Skeletal muscle satellite cell (primary cell): ENCODE results near the gene TMPRSS12.
"Not testable (repeated sequence)": the region's sequence is repeated elsewhere in the genome, so short reads cannot be mapped to it uniquely, and the experiment has no call there.

Experiments
- H3K27me3 ChIP-seq: 2 replicates; pipeline ENCODE4 v1.7.0; 2013; ENCODE audit warnings: low read length; ENCODE audit not compliant: control insufficient read depth, insufficient read depth
- H3K36me3 ChIP-seq: 2 replicates; pipeline ENCODE4 v1.7.0; 2013; ENCODE audit warnings: mild to moderate bottlenecking, control low read depth, low read length; ENCODE audit not compliant: insufficient read depth
- H3K4me1 ChIP-seq: 2 replicates; pipeline ENCODE4 v1.7.0; 2013; ENCODE audit warnings: low read length; ENCODE audit not compliant: control insufficient read depth, insufficient read depth
- H3K4me2 ChIP-seq: 2 replicates; pipeline ENCODE4 v1.7.0; 2013; ENCODE audit warnings: mild to moderate bottlenecking, low read length
- H3K4me3 ChIP-seq: 2 replicates; pipeline ENCODE4 v1.7.0; 2013; ENCODE audit warnings: low read length
- H3K9ac ChIP-seq: 2 replicates; pipeline ENCODE4 v1.7.0; 2013; ENCODE audit warnings: mild to moderate bottlenecking, low read depth, low read length, moderate library complexity
- H3K9me3 ChIP-seq: replicated peaks from 2 replicates; pipeline ENCODE4 v1.7.0; 2013; ENCODE audit warnings: mild to moderate bottlenecking, control low read depth, low read length

Gene TMPRSS12

DNA sequence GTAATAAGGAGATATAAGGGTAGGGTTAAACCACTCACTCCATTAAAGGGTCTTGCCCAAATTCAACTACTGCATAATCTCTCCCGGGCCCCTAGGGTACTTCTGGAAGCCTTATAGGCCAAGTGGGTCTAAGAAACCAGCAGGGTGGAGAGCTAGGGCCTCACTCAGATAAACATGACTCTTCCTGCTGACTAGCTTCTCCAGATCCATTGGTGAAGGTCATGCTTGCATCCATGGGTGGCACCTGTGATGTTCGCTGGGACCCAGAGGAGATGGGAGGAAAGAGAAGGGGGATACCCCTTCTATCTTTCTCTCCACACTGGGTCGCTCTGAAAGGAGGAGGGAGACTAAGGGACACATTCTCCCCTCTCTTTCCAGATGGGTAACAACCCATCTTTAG, 73.6 kb downstream of the TMPRSS12 start:
- peaks cover 11% of the 10 kb centered on the region for H3K9me3 ChIP-seq
- no peaks in the 10 kb centered on the region for H3K4me1 ChIP-seq
- no peaks in the 10 kb centered on the region for H3K27me3 ChIP-seq

DNA sequence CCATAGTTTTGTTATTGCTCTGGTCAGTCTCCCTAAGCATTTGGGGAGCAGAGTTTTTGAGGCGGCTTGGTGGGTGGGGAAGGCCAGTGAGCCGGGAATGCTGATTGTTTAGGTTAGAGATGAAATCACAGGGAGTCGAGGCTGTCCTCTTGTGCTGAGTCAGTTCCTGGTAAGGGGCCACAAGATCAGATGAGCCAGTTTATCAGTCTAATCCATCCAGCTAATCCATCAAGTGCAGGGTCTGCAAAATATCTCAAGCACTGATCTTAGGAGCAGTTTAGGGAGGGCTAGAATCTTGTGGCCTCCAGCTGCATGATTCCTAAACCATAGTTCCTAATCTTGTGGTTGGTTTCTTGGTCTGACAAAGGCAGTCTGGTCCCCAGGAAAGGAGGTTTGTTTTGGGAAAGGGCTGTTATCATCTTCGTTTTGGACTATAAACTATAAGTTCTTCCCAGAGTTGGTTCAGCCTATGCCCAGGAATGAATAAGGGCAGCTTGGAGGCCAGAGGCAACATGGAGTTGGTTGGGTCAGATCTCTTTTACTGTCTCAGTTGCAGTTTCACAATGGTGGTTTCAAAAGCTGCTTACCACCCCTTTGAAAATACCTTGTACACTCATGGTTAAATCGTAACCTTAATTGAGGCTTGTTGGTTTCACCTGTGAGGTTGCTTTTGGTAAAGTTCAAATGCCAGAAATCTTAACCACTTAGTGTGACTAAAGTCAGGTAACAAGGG, 76.0 kb downstream of the TMPRSS12 start:
- Histone ChIP-seq H3K36me3 (no peaks in the 10 kb centered on the region), H3K9me3 (peaks cover 11% of the 10 kb centered on the region), H3K4me1 (peaks cover 16% of the 10 kb centered on the region), H3K4me3 (no peak overlapping the region), H3K4me2 (no peak overlapping the region), H3K27me3 (no peaks in the 10 kb centered on the region), H3K9ac (no peak overlapping the region)

More for the DNA sequence above, 73.6 kb downstream of the TMPRSS12 start:
- Histone ChIP-seq H3K9ac (no peak overlapping the region), H3K4me3 (no peak overlapping the region), H3K36me3 (no peaks in the 10 kb centered on the region), H3K4me2 (no peak overlapping the region)

DNA sequence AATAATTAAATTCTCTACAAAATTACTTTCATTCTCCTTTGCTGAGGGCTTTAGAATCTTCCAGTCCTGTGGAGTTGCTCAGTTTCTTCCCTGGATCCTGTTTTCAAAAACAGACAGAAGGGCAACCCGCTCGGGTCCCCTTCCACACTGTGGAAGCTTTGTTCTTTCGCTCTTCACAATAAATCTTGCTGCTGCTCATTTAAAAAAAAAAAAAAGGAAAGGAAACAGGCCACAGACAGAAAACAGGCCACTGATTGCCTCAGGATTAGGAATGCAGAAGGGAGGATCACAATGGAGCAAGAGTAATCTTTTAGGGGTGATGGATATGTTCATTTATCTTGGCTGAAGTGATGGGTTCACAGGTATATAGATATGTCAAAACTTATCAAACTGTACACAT, 80.1 kb downstream of the TMPRSS12 start:
- H3K4me1 ChIP-seq: peaks cover 30% of the 10 kb centered on the region
- H3K4me2 ChIP-seq: peak overlapping the region; percentile 78
- no peaks in the 10 kb centered on the region for H3K27me3 ChIP-seq
- H3K9ac ChIP-seq: peak overlapping the region; percentile 49
- H3K36me3 ChIP-seq: no peaks in the 10 kb centered on the region
- no peaks in the 10 kb centered on the region for H3K9me3 ChIP-seq
- no peak overlapping the region for H3K4me3 ChIP-seq

DNA sequence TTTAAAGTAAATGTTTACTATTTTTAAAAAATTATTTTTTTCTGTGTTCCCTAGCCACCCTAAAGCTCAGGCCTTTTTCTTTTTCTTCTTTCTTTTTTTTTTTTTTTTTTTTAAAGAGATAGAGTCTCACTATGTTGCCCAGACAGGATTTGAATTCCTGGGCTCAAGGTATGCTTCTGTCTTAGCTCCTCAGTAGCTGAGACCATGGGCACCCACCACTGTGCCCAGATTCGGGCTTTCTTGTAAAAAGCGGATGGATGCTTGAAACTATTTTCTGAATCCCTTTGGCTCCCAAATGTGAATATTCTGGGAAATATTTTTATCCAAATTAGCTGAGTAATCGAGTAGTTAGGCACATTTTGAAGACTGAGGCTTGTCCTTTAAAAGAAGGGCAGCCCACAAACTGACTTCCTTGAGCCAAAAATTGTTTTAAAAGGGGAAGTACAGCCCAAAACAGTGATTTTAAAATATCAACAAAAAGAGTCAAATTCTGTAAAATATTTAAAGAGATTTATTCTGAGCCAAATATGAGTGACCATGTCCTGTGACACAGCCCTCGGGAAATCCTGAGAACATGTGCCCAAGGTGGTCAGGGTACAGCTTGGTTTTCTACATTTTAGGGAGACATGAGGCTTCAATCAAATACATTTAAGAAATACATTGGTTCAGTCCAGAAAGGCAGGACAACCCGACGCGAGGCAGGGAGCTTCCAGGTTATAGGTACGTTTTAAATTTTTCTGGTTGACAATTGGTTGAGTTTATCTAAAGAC, 80.8 kb downstream of the TMPRSS12 start:
- peak overlapping the region; percentile 75 for H3K9ac ChIP-seq
- no peaks in the 10 kb centered on the region for H3K27me3 ChIP-seq

DNA sequence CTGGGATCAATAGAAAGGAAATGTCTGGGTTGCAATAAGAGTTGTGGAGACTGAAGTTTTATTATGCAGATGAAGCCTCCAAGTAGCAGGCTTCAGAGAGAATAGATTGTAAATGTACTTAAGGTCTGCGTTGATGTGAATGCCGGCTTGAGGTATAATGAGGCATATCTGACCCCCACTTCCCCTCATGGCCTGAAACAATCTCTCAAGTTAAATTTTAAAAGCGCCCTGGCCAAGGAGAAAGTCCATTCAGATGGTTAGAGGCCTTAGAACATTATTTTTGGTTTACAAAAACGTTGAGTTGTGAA, 81.4 kb downstream of the TMPRSS12 start:
- Histone ChIP-seq H3K9me3 (no peaks in the 10 kb centered on the region), H3K4me3 (peak overlapping the region; percentile 59), H3K27me3 (no peaks in the 10 kb centered on the region), H3K9ac (peak overlapping the region; percentile 75), H3K4me2 (peak overlapping the region; percentile 78), H3K4me1 (peaks cover 30% of the 10 kb centered on the region), H3K36me3 (no peaks in the 10 kb centered on the region)

More for the DNA sequence above, 80.8 kb downstream of the TMPRSS12 start:
- no peaks in the 10 kb centered on the region for H3K36me3 ChIP-seq
- H3K9me3 ChIP-seq: no peaks in the 10 kb centered on the region
- peaks cover 30% of the 10 kb centered on the region for H3K4me1 ChIP-seq
- H3K4me3 ChIP-seq: peak overlapping the region; percentile 59
- H3K4me2 ChIP-seq: peak overlapping the region; percentile 78

DNA sequence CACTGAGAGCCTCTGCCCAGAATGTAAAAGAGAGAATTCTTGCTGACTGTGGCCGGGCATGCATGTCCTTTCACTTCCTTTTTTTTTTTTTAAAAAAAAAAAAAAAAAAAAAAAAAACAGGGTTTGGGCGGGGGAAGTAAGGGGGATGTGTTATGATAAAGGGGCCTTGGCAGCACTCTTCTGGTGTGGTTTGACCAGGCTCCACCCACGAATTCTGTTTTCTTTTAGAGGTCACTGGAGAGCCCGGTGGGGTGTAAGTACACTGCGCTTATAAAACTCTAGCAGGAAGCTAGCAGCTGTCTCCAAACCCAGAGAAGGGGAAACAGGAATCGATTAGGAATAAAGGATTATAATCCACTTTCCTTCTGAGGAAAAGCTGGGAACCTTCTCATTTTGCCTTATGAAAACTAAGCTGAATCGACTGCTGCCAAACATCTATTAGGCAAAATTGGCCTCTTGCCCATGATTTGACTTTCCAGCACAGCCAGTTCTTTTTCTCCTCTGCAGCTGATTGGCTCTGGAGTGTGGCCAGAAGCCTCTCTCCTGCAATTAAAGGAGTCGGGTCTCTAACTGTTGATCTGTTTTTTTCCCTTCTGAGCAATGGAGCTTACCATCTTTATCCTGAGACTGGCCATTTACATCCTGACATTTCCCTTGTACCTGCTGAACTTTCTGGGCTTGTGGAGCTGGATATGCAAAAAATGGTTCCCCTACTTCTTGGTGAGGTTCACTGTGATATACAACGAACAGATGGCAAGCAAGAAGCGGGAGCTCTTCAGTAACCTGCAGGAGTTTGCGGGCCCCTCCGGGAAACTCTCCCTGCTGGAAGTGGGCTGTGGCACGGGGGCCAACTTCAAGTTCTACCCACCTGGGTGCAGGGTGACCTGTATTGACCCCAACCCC, 82.0 kb downstream of the TMPRSS12 start:
- no peaks in the 10 kb centered on the region for H3K27me3 ChIP-seq
- peaks cover 30% of the 10 kb centered on the region for H3K4me1 ChIP-seq
- no peaks in the 10 kb centered on the region for H3K36me3 ChIP-seq
- peak overlapping the region; percentile 78 for H3K4me2 ChIP-seq
- no peaks in the 10 kb centered on the region for H3K9me3 ChIP-seq
- H3K9ac ChIP-seq: peak overlapping the region; percentile 75
- peak overlapping the region; percentile 66 for H3K4me3 ChIP-seq

DNA sequence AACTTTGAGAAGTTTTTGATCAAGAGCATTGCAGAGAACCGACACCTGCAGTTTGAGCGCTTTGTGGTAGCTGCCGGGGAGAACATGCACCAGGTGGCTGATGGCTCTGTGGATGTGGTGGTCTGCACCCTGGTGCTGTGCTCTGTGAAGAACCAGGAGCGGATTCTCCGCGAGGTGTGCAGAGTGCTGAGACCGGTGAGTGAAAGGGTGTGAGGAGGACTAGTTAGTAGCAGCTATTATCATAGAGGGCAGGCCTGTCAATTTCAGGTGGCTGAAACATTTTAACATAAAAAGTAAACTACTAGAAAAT, 82.6 kb downstream of the TMPRSS12 start:
- Histone ChIP-seq H3K9me3 (no peaks in the 10 kb centered on the region), H3K4me3 (peak overlapping the region; percentile 66), H3K27me3 (no peaks in the 10 kb centered on the region), H3K4me1 (peaks cover 30% of the 10 kb centered on the region), H3K4me2 (peak overlapping the region; percentile 78), H3K36me3 (no peaks in the 10 kb centered on the region), H3K9ac (peak overlapping the region; percentile 75)

DNA sequence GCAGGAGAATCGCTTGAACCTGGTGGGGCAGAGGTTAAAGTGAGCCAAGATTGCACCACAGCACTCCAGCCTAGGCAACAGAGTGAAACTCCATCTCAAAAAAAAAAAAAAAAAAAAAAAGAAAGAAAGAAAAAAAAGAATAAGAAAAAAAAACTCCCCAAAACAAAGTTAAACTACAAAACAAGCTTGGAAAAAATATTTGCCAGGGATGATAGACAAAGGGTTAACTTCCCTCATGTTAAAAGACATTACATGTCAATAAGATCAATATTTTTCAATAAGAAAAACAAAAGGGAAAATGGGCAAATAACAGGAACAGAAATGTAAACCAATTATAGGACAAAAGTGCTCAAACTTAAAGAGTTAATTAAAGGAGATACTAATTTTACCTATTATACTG, 83.2 kb downstream of the TMPRSS12 start:
- peak overlapping the region; percentile 27 for H3K9ac ChIP-seq
- peaks cover 30% of the 10 kb centered on the region for H3K4me1 ChIP-seq
- H3K9me3 ChIP-seq: no peaks in the 10 kb centered on the region
- H3K4me3 ChIP-seq: peak overlapping the region; percentile 66
- no peaks in the 10 kb centered on the region for H3K27me3 ChIP-seq
- peak overlapping the region; percentile 78 for H3K4me2 ChIP-seq
- no peaks in the 10 kb centered on the region for H3K36me3 ChIP-seq

DNA sequence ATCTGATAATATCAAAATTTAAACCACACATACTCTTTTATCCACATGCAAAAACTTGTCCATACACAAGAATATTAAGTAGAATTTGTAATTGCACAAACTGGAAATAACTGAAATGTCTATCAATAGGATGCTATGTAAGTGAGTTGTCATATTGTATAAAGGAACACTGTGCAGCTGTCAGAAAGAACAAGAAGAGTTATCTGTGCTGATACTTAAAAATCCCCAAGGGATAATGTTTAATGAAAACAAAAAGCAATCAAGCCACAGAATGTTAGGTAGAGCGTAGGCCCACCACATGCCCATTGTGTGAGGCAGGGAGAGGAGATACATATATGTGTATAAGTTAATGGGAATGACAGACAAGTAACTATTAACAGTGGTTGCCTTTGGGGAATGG, 83.7 kb downstream of the TMPRSS12 start:
- Histone ChIP-seq H3K9ac (peak overlapping the region; percentile 27), H3K4me1 (peaks cover 30% of the 10 kb centered on the region), H3K27me3 (no peaks in the 10 kb centered on the region), H3K4me3 (peak overlapping the region; percentile 66), H3K4me2 (peak overlapping the region; percentile 78), H3K36me3 (no peaks in the 10 kb centered on the region), H3K9me3 (no peaks in the 10 kb centered on the region)

DNA sequence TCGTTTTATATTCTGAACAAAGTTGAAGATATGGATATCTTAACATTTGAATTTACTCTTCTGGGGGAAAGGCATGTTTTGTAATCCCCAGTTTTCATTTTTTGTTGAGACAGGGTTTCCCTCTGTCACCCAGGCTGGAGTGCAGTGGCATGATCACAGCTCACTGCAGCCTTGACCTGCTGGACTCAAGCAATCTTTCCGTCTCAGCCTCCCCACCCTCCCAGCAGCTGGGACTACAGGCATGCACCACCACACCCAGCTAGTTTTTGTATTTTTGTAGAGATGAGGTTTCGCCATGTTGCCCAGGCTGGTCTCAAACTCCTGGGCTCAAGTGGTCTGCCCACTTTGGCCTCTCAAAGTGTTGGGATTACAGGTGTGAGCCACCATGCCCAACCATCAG, 84.2 kb downstream of the TMPRSS12 start:
- not testable (repeated sequence) for H3K27me3 ChIP-seq, H3K9ac ChIP-seq, H3K9me3 ChIP-seq, H3K36me3 ChIP-seq
- H3K4me3 ChIP-seq: peak overlapping the region; percentile 66
- H3K4me1 ChIP-seq: peaks cover 30% of the 10 kb centered on the region
- peak overlapping the region; percentile 78 for H3K4me2 ChIP-seq

DNA sequence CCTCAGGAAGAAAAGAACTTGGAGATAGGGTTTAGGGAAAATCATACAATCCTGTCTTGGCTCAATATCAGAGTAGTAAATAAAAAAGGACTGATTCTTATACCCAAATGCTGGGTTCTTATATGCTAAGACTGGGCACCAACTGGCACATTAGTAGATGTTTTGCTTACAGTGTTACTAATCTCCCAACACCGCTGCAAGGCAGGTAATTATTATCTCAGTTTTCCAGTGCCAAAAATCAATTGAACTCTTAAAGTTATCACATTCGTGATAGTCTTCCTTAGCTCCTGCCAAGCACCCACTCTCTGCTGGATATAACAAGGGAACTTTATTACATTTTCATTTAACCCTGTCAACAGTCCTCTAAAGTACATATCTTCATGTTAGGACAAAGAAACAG, 84.6 kb downstream of the TMPRSS12 start:
- H3K9ac ChIP-seq: no peak overlapping the region
- peak overlapping the region; percentile 66 for H3K4me3 ChIP-seq

More for the DNA sequence above, 84.6 kb downstream of the TMPRSS12 start:
- Histone ChIP-seq H3K36me3 (no peaks in the 10 kb centered on the region), H3K9me3 (no peaks in the 10 kb centered on the region), H3K27me3 (no peaks in the 10 kb centered on the region), H3K4me2 (peak overlapping the region; percentile 78), H3K4me1 (peaks cover 28% of the 10 kb centered on the region)
